ENCODE data around the gene PCNA. TPM values are rescaled to one million over a fixed set of nuclear protein-coding genes. Genes with fewer than 3 reads are reported as not detected.

PCNA gene
- total and polyA plus RNA-seq, 8 donors: 10.9 to 27.4 (median 16.8) TPM

DNA sequence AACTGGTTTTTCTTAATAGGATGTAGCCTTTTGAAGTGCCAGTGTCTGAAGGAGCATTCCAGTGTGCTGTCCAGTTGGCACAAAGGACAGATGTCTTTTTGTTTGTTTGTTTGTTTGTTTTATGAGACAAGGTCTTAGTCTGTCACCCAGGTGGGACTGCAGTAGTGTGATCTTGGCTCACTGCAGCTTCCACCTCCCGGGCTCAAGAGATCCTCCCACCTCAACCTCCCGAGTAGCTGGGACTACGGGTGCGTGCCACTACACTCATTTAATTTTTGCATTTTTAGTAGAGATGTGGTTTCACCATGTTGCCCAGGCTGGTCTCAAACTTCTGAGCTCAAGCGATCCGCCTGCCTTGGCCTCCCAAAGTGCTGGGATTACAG lies 34.8 kb upstream of the PCNA start:
- Histone ChIP-seq H3K9me3 (no peaks in the 10 kb centered on the region), H3K4me3 (no peak overlapping the region), H3K36me3 (no peaks in the 10 kb centered on the region), H3K27me3 (no peaks in the 10 kb centered on the region), H3K27ac (no peak overlapping the region), H3K4me1 (no peaks in the 10 kb centered on the region)
- no peak for DNase-seq
- intact Hi-C loops (cut with DNase I): no loop called here
- WGBS, 2 donors: 95 to 99% methylated on average over 6 of the region's 6 CpGs
- no peak for TF ChIP-seq CTCF (IDR thresholded peaks at IDR 0.05)
- FAIRE-seq: no peak
- ATAC-seq: no peak

GRCh38 chr20:5153612-5154542 lies 34.1 kb upstream of the PCNA start:
- TF ChIP-seq CTCF (IDR thresholded peaks at IDR 0.05): no peak
- intact Hi-C loops (cut with DNase I): no loop called here
- H3K36me3 ChIP-seq: no peaks in the 10 kb centered on the region
- no peaks in the 10 kb centered on the region for H3K27me3 ChIP-seq
- WGBS, 2 donors: 75 to 82% methylated on average over 5 of the region's 5 CpGs
- ATAC-seq (no peak), FAIRE-seq (no peak), DNase-seq (no peak)
- no peak overlapping the region for H3K27ac ChIP-seq
- H3K9me3 ChIP-seq: no peaks in the 10 kb centered on the region
- no peaks in the 10 kb centered on the region for H3K4me1 ChIP-seq
- H3K4me3 ChIP-seq: no peak overlapping the region

GRCh38 chr20:5153152-5153467 lies 33.4 kb upstream of the PCNA start:
- H3K4me1 ChIP-seq: no peaks in the 10 kb centered on the region
- intact Hi-C loops (cut with DNase I): no loop called here

GRCh38 chr20:5150226-5151076 lies 30.7 kb upstream of the PCNA start:
- Histone ChIP-seq H3K4me3 (no peak overlapping the region), H3K9me3 (no peaks in the 10 kb centered on the region), H3K27me3 (no peaks in the 10 kb centered on the region), H3K36me3 (no peaks in the 10 kb centered on the region), H3K27ac (no peak overlapping the region), H3K4me1 (peaks cover 0 to 1% (median 0%) of the 10 kb centered on the region in 3 donors)
- WGBS, 2 donors: 78 to 84% methylated on average over 13 of the region's 13 CpGs
- ATAC-seq (peak in 1 of 4 donors; percentile 16), FAIRE-seq (no peak), DNase-seq (no peak)
- intact Hi-C loops (cut with DNase I): no loop called here
- TF ChIP-seq CTCF (IDR thresholded peaks at IDR 0.05): no peak

More at GRCh38 chr20:5153152-5153467, 33.4 kb upstream of the PCNA start:
- Histone ChIP-seq H3K36me3 (no peaks in the 10 kb centered on the region), H3K9me3 (no peaks in the 10 kb centered on the region), H3K27me3 (no peaks in the 10 kb centered on the region), H3K4me3 (no peak overlapping the region), H3K27ac (no peak overlapping the region)
- no peak for TF ChIP-seq CTCF (IDR thresholded peaks at IDR 0.05)
- ATAC-seq (no peak), DNase-seq (no peak), FAIRE-seq (no peak)
- 86 to 91% methylated on average over 3 of the region's 3 CpGs for WGBS, 2 donors
